Measurements from ENCODE around the gene PPP2R2D.

DNA sequence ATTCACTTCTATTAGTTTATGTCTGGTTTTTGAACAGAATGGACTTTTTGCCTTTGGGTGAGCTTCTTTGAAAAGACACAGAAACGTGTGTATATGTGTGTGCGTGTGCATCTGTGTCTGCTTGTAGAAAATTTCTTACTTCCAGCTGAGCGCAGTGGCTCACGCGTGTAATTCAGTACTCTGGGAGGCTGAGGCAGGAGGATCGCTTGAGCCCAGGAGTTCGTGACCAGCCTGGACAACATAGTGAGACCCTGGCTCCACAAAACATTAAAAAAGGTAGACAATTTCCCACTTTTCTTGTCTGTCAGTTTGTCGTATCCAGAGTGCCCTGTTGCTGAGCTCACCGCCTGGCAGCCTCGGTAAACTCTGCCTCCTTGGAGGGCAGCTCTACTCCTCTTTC lies 25.4 kb downstream of the PPP2R2D start:
- TF ChIP-seq POLR2AphosphoS5 (IDR thresholded peaks at IDR 0.05), result no peak
- no peak for TF ChIP-seq POLR2A (IDR thresholded peaks at IDR 0.05)

All from stomach (tissue), 4 donors.